HG03521 (cell line): ENCODE measurements around the gene VOPP1.
A peak's percentile ranks its signal among the peaks of the same experiment; 100 is the strongest.
"Not testable (repeated sequence)": the region's sequence is repeated elsewhere in the genome, so short reads cannot be mapped to it uniquely, and the experiment has no call there.

Experiments
- ATAC-seq: cut with Tn5 transposase; IDR thresholded peaks from one replicate; pipeline ENCODE4 v1.9.1; 2021; ENCODE audit warnings: mild to moderate bottlenecking, moderate library complexity; ENCODE audit not compliant: unreplicated experiment

The VOPP1 gene

GRCh38 chr7:55512635-55513191 is 59.6 kb downstream of the VOPP1 start:
- ATAC-seq, result no peak

- no peak for ATAC-seq
Measured at GRCh38 chr7:55510621-55511020, 61.7 kb downstream of the VOPP1 start.

DNA sequence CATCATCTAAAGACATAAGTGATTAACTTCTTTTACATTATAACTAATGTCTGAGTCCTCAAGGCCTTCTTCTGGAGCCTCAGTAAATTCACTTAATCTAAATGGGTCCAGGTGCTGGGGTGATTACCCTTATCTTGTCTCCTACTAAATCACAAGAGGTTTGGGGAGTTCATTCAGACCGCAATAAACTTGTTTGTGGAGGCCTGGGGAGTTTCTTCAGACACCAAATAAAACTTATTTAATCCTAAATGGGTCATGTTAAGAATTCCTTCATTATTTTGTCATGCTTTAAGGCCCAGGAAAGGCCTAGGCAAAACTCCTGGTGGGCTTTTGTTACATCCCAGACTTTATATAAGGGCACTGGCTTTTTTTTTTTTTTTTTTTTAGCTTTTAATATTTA is 62.1 kb downstream of the VOPP1 start:
- ATAC-seq, result not testable (repeated sequence)

GRCh38 chr7:55509322-55509721 is 63.0 kb downstream of the VOPP1 start:
- peak; percentile 1 for ATAC-seq

GRCh38 chr7:55508221-55509011 is 63.9 kb downstream of the VOPP1 start:
- ATAC-seq, result peak; percentile 41

DNA sequence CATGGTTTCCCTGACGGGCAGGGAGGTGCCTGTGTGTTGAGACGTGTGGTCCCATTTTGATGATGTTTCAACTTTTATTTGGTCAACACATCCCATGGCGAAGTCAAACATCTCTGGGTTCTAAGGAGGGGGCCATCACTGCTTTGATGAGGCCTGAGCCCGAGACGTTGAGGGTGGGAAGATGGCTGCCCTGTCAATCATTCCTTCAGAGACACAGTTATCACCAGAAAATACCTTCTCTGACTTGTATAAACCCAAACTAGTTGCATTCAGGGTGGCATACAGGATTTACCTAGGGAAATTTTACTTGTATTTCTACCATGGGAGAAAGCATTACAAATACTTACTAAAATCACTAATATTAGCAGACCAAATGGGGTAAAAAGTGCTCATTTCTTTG is 64.6 kb downstream of the VOPP1 start:
- ATAC-seq, result no peak

- no peak for ATAC-seq
Measured at GRCh38 chr7:55504967-55505658, 67.2 kb downstream of the VOPP1 start.

GRCh38 chr7:55504093-55504859 is 68.0 kb downstream of the VOPP1 start:
- no peak for ATAC-seq

GRCh38 chr7:55502858-55503440 is 69.4 kb downstream of the VOPP1 start:
- ATAC-seq, result no peak

DNA sequence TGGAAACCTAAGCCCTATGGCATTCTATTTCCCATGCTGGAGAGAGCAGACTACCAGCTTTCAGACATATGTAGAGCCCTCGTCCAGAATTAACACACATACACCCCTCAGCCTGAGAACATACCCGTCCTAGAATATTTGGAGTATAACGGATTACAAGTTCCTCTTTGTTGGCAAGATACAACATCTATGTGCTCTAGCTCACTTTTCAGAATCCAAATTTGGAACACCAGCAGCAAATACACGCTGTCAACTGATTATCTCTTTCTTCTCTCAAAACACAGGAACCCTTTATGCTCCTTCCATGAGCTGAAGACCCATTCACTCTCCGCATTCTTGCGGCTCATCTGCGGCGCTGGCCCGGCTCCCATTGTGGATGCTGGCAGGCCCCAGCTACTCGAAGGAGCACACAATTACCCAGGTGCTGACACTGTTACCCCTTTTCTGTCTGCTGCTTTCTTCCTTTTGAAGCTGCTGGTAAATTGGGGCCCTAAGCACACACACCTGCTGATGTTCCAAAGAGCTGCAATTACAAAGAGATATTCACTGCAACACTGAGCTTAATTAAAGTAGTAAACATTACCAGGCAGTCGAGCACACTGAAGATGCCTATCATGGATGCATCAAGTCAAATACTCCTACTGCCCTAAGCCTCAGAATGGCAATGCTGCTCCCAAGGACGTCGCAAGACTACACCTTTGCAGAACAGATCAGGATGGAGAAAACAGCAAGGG is 70.0 kb downstream of the VOPP1 start:
- no peak for ATAC-seq

- ATAC-seq, result no peak
Measured at GRCh38 chr7:55501611-55502010, 70.7 kb downstream of the VOPP1 start.

DNA sequence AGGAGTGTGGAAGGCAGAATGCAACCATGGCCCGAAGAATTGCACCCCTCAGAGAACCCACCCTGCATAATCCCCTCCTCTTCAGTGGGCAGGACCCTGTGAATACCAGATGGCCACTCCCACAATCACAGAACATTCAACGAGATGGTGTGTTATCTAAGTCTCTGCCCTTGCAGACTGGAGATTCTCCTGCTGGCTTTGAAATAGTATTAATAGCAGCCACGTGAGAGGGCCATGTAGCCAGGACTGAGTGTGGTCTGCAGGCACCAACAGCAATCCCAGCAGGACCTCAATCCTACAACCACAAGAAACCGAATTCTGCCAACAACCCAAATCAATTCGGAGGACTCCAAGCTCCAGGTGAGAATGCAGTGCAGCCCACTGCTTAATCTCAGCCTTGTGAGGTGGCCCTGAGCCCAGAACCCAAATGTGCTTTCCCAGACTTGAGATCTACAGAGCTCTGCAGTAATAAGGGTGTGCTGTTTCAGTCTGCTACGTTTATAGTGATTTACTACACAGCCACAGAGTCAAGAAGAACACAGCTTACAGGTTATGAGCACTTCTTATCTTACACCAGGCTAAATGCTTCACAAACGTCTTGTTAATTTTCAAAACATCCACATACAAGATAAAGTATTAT is 72.1 kb downstream of the VOPP1 start:
- no peak for ATAC-seq

GRCh38 chr7:55499591-55499990 is 72.7 kb downstream of the VOPP1 start:
- ATAC-seq, result no peak

DNA sequence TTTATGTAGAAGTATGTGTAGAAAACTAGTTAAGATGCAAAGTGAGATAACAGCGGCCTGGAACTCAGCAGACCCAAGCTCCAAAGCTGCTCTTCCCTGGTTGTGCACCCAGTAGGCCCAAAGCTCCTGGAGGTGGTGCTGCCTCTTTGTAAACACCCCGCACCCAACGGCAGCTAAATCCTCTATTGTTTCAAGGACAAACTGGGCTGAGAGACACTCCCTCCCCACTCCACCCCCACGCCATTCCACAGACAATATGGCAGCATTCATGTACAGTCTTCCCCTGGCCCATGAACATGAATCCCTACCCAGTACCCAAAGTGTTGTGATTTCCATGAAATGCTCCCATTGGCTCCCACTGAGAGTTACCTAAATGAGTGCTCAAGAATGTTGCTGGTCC is 73.5 kb downstream of the VOPP1 start:
- no peak for ATAC-seq

GRCh38 chr7:55498142-55498541 is 74.2 kb downstream of the VOPP1 start:
- ATAC-seq, result no peak

GRCh38 chr7:55497521-55497920 is 74.8 kb downstream of the VOPP1 start:
- no peak for ATAC-seq

GRCh38 chr7:55496906-55497305 is 75.4 kb downstream of the VOPP1 start:
- ATAC-seq, result no peak

DNA sequence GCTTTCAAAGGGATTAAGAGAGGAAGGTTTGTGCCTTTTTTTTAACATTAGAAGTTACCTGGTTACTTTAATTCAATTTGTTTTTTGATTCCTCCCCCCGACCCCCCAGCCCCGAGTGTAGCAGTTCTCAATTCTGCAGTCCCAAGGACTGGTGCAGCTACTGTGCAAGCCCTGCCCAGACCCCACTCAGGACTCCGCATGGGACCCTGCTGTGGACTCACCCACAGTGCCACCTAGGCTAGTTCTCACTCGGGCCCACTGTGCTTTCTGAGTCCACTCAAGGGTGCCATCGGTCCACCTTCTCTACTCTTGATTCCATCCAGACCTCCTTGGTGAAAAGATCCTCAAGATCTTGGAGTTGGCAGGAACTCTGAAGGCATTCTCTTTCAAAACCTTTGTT is 77.4 kb downstream of the VOPP1 start:
- no peak for ATAC-seq

GRCh38 chr7:55493408-55493807 is 78.9 kb downstream of the VOPP1 start:
- no peak for ATAC-seq

DNA sequence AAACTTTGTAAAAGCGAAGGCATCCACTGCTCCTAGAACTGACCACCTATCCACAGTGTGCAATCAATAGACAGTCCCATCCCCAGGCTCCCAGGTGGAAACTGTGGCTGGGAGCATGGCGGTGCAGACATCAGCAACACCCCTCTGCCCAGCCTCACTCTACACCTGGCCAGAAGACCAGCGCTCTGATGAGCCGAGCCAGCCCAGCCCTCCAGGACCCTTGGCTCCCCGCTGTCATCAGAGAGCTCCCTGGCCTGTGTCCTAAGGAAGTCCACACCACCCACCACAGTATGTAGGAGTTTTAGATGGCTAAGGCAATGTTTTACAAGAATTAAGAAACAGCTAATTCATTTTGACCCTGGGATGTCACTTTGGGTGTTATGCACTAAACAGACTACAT is 81.0 kb downstream of the VOPP1 start:
- no peak for ATAC-seq
